ENCODE data around the gene PDK4.
"Not testable (repeated sequence)": the region's sequence is repeated elsewhere in the genome, so short reads cannot be mapped to it uniquely, and the experiment has no call there.

Gene PDK4

GRCh38 chr7:95560674-95561073 is 35.6 kb downstream of the PDK4 start:
- Mint-ChIP-seq H3K36me3 (ENCODE audit: low read depth) (no peaks in the 10 kb centered on the region), H3K4me1 (ENCODE audit: low read depth) (no peaks in the 10 kb centered on the region), H3K27me3 (peaks cover 4% of the 10 kb centered on the region), H3K9me3 (peaks cover 7% of the 10 kb centered on the region), H3K27ac (no peak overlapping the region), H3K4me3 (no peak overlapping the region)

GRCh38 chr7:95558864-95559263 is 37.5 kb downstream of the PDK4 start:
- Mint-ChIP-seq H3K4me1 (ENCODE audit: low read depth) (no peaks in the 10 kb centered on the region), H3K9me3 (peaks cover 7% of the 10 kb centered on the region), H3K27me3 (peaks cover 7% of the 10 kb centered on the region), H3K27ac (no peak overlapping the region), H3K4me3 (no peak overlapping the region), H3K36me3 (ENCODE audit: low read depth) (no peaks in the 10 kb centered on the region)

- H3K4me3 Mint-ChIP-seq: no peak overlapping the region
- peaks cover 13% of the 10 kb centered on the region for H3K27me3 Mint-ChIP-seq
- H3K36me3 Mint-ChIP-seq (ENCODE audit: low read depth): no peaks in the 10 kb centered on the region
- peaks cover 3% of the 10 kb centered on the region for H3K9me3 Mint-ChIP-seq
- no peaks in the 10 kb centered on the region for H3K4me1 Mint-ChIP-seq (ENCODE audit: low read depth)
- H3K27ac Mint-ChIP-seq: no peak overlapping the region
Observed at GRCh38 chr7:95556777-95557176, 39.5 kb downstream of the PDK4 start.

- H3K27ac Mint-ChIP-seq: no peak overlapping the region
- no peaks in the 10 kb centered on the region for H3K9me3 Mint-ChIP-seq
- H3K27me3 Mint-ChIP-seq: peaks cover 10% of the 10 kb centered on the region
- no peaks in the 10 kb centered on the region for H3K36me3 Mint-ChIP-seq (ENCODE audit: low read depth)
- no peak overlapping the region for H3K4me3 Mint-ChIP-seq
- no peaks in the 10 kb centered on the region for H3K4me1 Mint-ChIP-seq (ENCODE audit: low read depth)
Observed at GRCh38 chr7:95553939-95554338, 42.4 kb downstream of the PDK4 start.

GRCh38 chr7:95552010-95552926 is 44.0 kb downstream of the PDK4 start:
- not testable (repeated sequence) for H3K4me3 Mint-ChIP-seq; H3K27me3 Mint-ChIP-seq; H3K9me3 Mint-ChIP-seq; H3K4me1 Mint-ChIP-seq (ENCODE audit: low read depth); H3K27ac Mint-ChIP-seq; H3K36me3 Mint-ChIP-seq (ENCODE audit: low read depth)

- Mint-ChIP-seq H3K4me1 (ENCODE audit: low read depth) (no peaks in the 10 kb centered on the region), H3K4me3 (no peak overlapping the region), H3K27ac (no peak overlapping the region), H3K27me3 (peaks cover 11% of the 10 kb centered on the region), H3K9me3 (no peaks in the 10 kb centered on the region), H3K36me3 (ENCODE audit: low read depth) (no peaks in the 10 kb centered on the region)
Observed at GRCh38 chr7:95550546-95550945, 45.8 kb downstream of the PDK4 start.

- H3K4me3 Mint-ChIP-seq: no peak overlapping the region
- no peak overlapping the region for H3K27ac Mint-ChIP-seq
- no peaks in the 10 kb centered on the region for H3K36me3 Mint-ChIP-seq (ENCODE audit: low read depth)
Observed at GRCh38 chr7:95549818-95550529, 46.3 kb downstream of the PDK4 start.

GRCh38 chr7:95547361-95548348 is 48.7 kb downstream of the PDK4 start:
- no peaks in the 10 kb centered on the region for H3K4me1 Mint-ChIP-seq (ENCODE audit: low read depth)
- no peak overlapping the region for H3K4me3 Mint-ChIP-seq
- H3K27ac Mint-ChIP-seq: no peak overlapping the region
- no peaks in the 10 kb centered on the region for H3K36me3 Mint-ChIP-seq (ENCODE audit: low read depth)
- H3K9me3 Mint-ChIP-seq: no peaks in the 10 kb centered on the region
- peaks cover 10% of the 10 kb centered on the region for H3K27me3 Mint-ChIP-seq

More at GRCh38 chr7:95549818-95550529, 46.3 kb downstream of the PDK4 start:
- H3K9me3 Mint-ChIP-seq: no peaks in the 10 kb centered on the region
- H3K4me1 Mint-ChIP-seq (ENCODE audit: low read depth): no peaks in the 10 kb centered on the region
- H3K27me3 Mint-ChIP-seq: peaks cover 11% of the 10 kb centered on the region

- H3K9me3 Mint-ChIP-seq: no peaks in the 10 kb centered on the region
- H3K27ac Mint-ChIP-seq: no peak overlapping the region
- H3K27me3 Mint-ChIP-seq: peaks cover 8% of the 10 kb centered on the region
- H3K4me3 Mint-ChIP-seq: no peak overlapping the region
- no peaks in the 10 kb centered on the region for H3K4me1 Mint-ChIP-seq (ENCODE audit: low read depth)
- no peaks in the 10 kb centered on the region for H3K36me3 Mint-ChIP-seq (ENCODE audit: low read depth)
Observed at GRCh38 chr7:95546647-95547046, 49.7 kb downstream of the PDK4 start.

- no peaks in the 10 kb centered on the region for H3K9me3 Mint-ChIP-seq
- H3K4me3 Mint-ChIP-seq: no peak overlapping the region
- H3K27me3 Mint-ChIP-seq: peaks cover 13% of the 10 kb centered on the region
- H3K4me1 Mint-ChIP-seq (ENCODE audit: low read depth): no peaks in the 10 kb centered on the region
- no peak overlapping the region for H3K27ac Mint-ChIP-seq
- H3K36me3 Mint-ChIP-seq (ENCODE audit: low read depth): no peaks in the 10 kb centered on the region
Observed at GRCh38 chr7:95545673-95546072, 50.6 kb downstream of the PDK4 start.

GRCh38 chr7:95545007-95545615 is 51.2 kb downstream of the PDK4 start:
- no peak overlapping the region for H3K4me3 Mint-ChIP-seq
- no peaks in the 10 kb centered on the region for H3K9me3 Mint-ChIP-seq
- H3K27ac Mint-ChIP-seq: no peak overlapping the region
- peaks cover 15% of the 10 kb centered on the region for H3K27me3 Mint-ChIP-seq
- no peaks in the 10 kb centered on the region for H3K36me3 Mint-ChIP-seq (ENCODE audit: low read depth)
- H3K4me1 Mint-ChIP-seq (ENCODE audit: low read depth): no peaks in the 10 kb centered on the region

- Mint-ChIP-seq H3K27ac (no peak overlapping the region), H3K27me3 (peaks cover 18% of the 10 kb centered on the region), H3K4me1 (ENCODE audit: low read depth) (no peaks in the 10 kb centered on the region), H3K9me3 (no peaks in the 10 kb centered on the region), H3K36me3 (ENCODE audit: low read depth) (no peaks in the 10 kb centered on the region), H3K4me3 (no peak overlapping the region)
Observed at GRCh38 chr7:95544171-95544570, 52.1 kb downstream of the PDK4 start.

GRCh38 chr7:95543312-95543711 is 53.0 kb downstream of the PDK4 start:
- Mint-ChIP-seq H3K27me3 (peaks cover 18% of the 10 kb centered on the region), H3K4me3 (no peak overlapping the region), H3K4me1 (ENCODE audit: low read depth) (no peaks in the 10 kb centered on the region), H3K27ac (no peak overlapping the region), H3K36me3 (ENCODE audit: low read depth) (no peaks in the 10 kb centered on the region), H3K9me3 (no peaks in the 10 kb centered on the region)

GRCh38 chr7:95540366-95540765 is 56.0 kb downstream of the PDK4 start:
- Mint-ChIP-seq H3K36me3 (ENCODE audit: low read depth) (no peaks in the 10 kb centered on the region), H3K4me1 (ENCODE audit: low read depth) (no peaks in the 10 kb centered on the region), H3K27me3 (peaks cover 19% of the 10 kb centered on the region), H3K4me3 (no peak overlapping the region), H3K27ac (no peak overlapping the region), H3K9me3 (no peaks in the 10 kb centered on the region)

Data from stimulated activated naive CD8-positive, alpha-beta T cell treated with anti-CD3 and anti-CD28 coated beads, Interleukin-15, Interleukin-2, amounts not matched to agents 100 ng/mL and 50 ng/mL, for 24 hours (primary cell).